SU-DHL-6 (cell line): ENCODE measurements around the gene CHST13.

Experiments
- CTCF ChIP-seq: fragments of 200-600 bp; sonication (generic); IDR thresholded peaks from one replicate; pipeline ENCODE4 v1.5.1; 2017; ENCODE audit warnings: antibody characterized with exemption, mild to moderate bottlenecking, low read length, moderate library complexity; ENCODE audit not compliant: insufficient read depth, poor library complexity, severe bottlenecking
- EZH2phosphoT487 ChIP-seq: fragments of 200-600 bp; sonication (generic), shearing (Covaris generic); conservative IDR thresholded peaks from 2 replicates; pipeline ENCODE4 v1.6.1; 2018; ENCODE audit warnings: mild to moderate bottlenecking, antibody characterized with exemption, low read length, moderate library complexity, mixed read lengths

- TF ChIP-seq EZH2phosphoT487: no peak
- TF ChIP-seq CTCF: no peak
These were observed 28.2 kb upstream of the CHST13 start for GRCh38 chr3:126495786-126496185.
